Skeletal muscle satellite cell (primary cell): ENCODE results near the gene APOL6.

Source experiments
- H3K27me3 ChIP-seq: 2 replicates; pipeline ENCODE4 v1.7.0; 2013; ENCODE audit warnings: low read length; ENCODE audit not compliant: control insufficient read depth, insufficient read depth
- H3K36me3 ChIP-seq: 2 replicates; pipeline ENCODE4 v1.7.0; 2013; ENCODE audit warnings: mild to moderate bottlenecking, control low read depth, low read length; ENCODE audit not compliant: insufficient read depth
- H3K4me1 ChIP-seq: 2 replicates; pipeline ENCODE4 v1.7.0; 2013; ENCODE audit warnings: low read length; ENCODE audit not compliant: control insufficient read depth, insufficient read depth
- H3K4me2 ChIP-seq: 2 replicates; pipeline ENCODE4 v1.7.0; 2013; ENCODE audit warnings: mild to moderate bottlenecking, low read length
- H3K4me3 ChIP-seq: 2 replicates; pipeline ENCODE4 v1.7.0; 2013; ENCODE audit warnings: low read length
- H3K9ac ChIP-seq: 2 replicates; pipeline ENCODE4 v1.7.0; 2013; ENCODE audit warnings: mild to moderate bottlenecking, low read depth, low read length, moderate library complexity
- H3K9me3 ChIP-seq: replicated peaks from 2 replicates; pipeline ENCODE4 v1.7.0; 2013; ENCODE audit warnings: mild to moderate bottlenecking, control low read depth, low read length

Gene APOL6

GRCh38 chr22:35643991-35644390, 4.3 kb upstream of the APOL6 start:
- Histone ChIP-seq H3K4me2 (no peak overlapping the region), H3K4me3 (no peak overlapping the region), H3K4me1 (peaks cover 22% of the 10 kb centered on the region), H3K27me3 (no peaks in the 10 kb centered on the region), H3K9ac (no peak overlapping the region), H3K36me3 (no peaks in the 10 kb centered on the region), H3K9me3 (no peaks in the 10 kb centered on the region)

GRCh38 chr22:35645646-35646045, 2.6 kb upstream of the APOL6 start:
- Histone ChIP-seq H3K4me1 (peaks cover 24% of the 10 kb centered on the region), H3K27me3 (no peaks in the 10 kb centered on the region), H3K4me2 (no peak overlapping the region), H3K36me3 (no peaks in the 10 kb centered on the region), H3K9me3 (no peaks in the 10 kb centered on the region), H3K4me3 (no peak overlapping the region), H3K9ac (no peak overlapping the region)

- Histone ChIP-seq H3K9me3 (no peaks in the 10 kb centered on the region), H3K27me3 (no peaks in the 10 kb centered on the region), H3K4me2 (peak overlapping the region; percentile 91), H3K4me3 (peak overlapping the region; percentile 79), H3K4me1 (peaks cover 24% of the 10 kb centered on the region), H3K9ac (peak overlapping the region; percentile 89), H3K36me3 (no peaks in the 10 kb centered on the region)
These were observed 844 bp downstream of the APOL6 start for GRCh38 chr22:35649026-35649553.

GRCh38 chr22:35649636-35650250, 1.5 kb downstream of the APOL6 start:
- Histone ChIP-seq H3K4me2 (peak overlapping the region; percentile 91), H3K9me3 (no peaks in the 10 kb centered on the region), H3K36me3 (no peaks in the 10 kb centered on the region), H3K4me3 (no peak overlapping the region), H3K9ac (no peak overlapping the region), H3K27me3 (no peaks in the 10 kb centered on the region), H3K4me1 (peaks cover 24% of the 10 kb centered on the region)

- H3K36me3 ChIP-seq = no peaks in the 10 kb centered on the region
These were observed 2.8 kb downstream of the APOL6 start for GRCh38 chr22:35651085-35651484.

GRCh38 chr22:35653824-35654223, 5.6 kb downstream of the APOL6 start:
- Histone ChIP-seq H3K27me3 (no peaks in the 10 kb centered on the region), H3K36me3 (peaks cover 3% of the 10 kb centered on the region), H3K4me3 (no peak overlapping the region)

More at GRCh38 chr22:35651085-35651484, 2.8 kb downstream of the APOL6 start:
- Histone ChIP-seq H3K4me3 (no peak overlapping the region), H3K9me3 (no peaks in the 10 kb centered on the region), H3K27me3 (no peaks in the 10 kb centered on the region), H3K4me1 (peaks cover 24% of the 10 kb centered on the region), H3K9ac (no peak overlapping the region), H3K4me2 (no peak overlapping the region)

GRCh38 chr22:35656284-35656752, 8.1 kb downstream of the APOL6 start:
- Histone ChIP-seq H3K9me3 (no peaks in the 10 kb centered on the region), H3K27me3 (no peaks in the 10 kb centered on the region), H3K4me2 (no peak overlapping the region), H3K9ac (no peak overlapping the region), H3K4me3 (no peak overlapping the region), H3K36me3 (peaks cover 3% of the 10 kb centered on the region), H3K4me1 (peaks cover 6% of the 10 kb centered on the region)

More at GRCh38 chr22:35653824-35654223, 5.6 kb downstream of the APOL6 start:
- Histone ChIP-seq H3K9me3 (no peaks in the 10 kb centered on the region), H3K4me1 (peaks cover 3% of the 10 kb centered on the region), H3K4me2 (no peak overlapping the region), H3K9ac (no peak overlapping the region)

GRCh38 chr22:35657571-35658312, 9.5 kb downstream of the APOL6 start:
- Histone ChIP-seq H3K9ac (no peak overlapping the region), H3K4me1 (peaks cover 6% of the 10 kb centered on the region), H3K9me3 (no peaks in the 10 kb centered on the region), H3K36me3 (peaks cover 3% of the 10 kb centered on the region), H3K4me2 (no peak overlapping the region), H3K27me3 (no peaks in the 10 kb centered on the region), H3K4me3 (no peak overlapping the region)

- no peaks in the 10 kb centered on the region for H3K27me3 ChIP-seq
- peaks cover 12% of the 10 kb centered on the region for H3K4me1 ChIP-seq
- H3K4me2 ChIP-seq = no peak overlapping the region
- peaks cover 3% of the 10 kb centered on the region for H3K36me3 ChIP-seq
- H3K9me3 ChIP-seq = peaks cover 3% of the 10 kb centered on the region
- no peak overlapping the region for H3K4me3 ChIP-seq
- H3K9ac ChIP-seq = no peak overlapping the region
These were observed 12.3 kb downstream of the APOL6 start for GRCh38 chr22:35660291-35661127.

- no peak overlapping the region for H3K4me2 ChIP-seq
- no peak overlapping the region for H3K9ac ChIP-seq
- peaks cover 3% of the 10 kb centered on the region for H3K36me3 ChIP-seq
- H3K27me3 ChIP-seq = no peaks in the 10 kb centered on the region
- H3K4me3 ChIP-seq = no peak overlapping the region
- peaks cover 3% of the 10 kb centered on the region for H3K9me3 ChIP-seq
- H3K4me1 ChIP-seq = peaks cover 12% of the 10 kb centered on the region
These were observed 13.2 kb downstream of the APOL6 start for GRCh38 chr22:35661464-35661863.

- no peak overlapping the region for H3K4me3 ChIP-seq
- H3K4me1 ChIP-seq = peaks cover 12% of the 10 kb centered on the region
- peaks cover 3% of the 10 kb centered on the region for H3K9me3 ChIP-seq
- H3K36me3 ChIP-seq = peaks cover 3% of the 10 kb centered on the region
- peak overlapping the region; percentile 71 for H3K4me2 ChIP-seq
- H3K27me3 ChIP-seq = no peaks in the 10 kb centered on the region
- H3K9ac ChIP-seq = no peak overlapping the region
These were observed 14.7 kb downstream of the APOL6 start for GRCh38 chr22:35662914-35663313.
